HG03066 (cell line): ENCODE data around the gene PACRG.

Experiments used
- ATAC-seq: cut with Tn5 transposase; IDR thresholded peaks from one replicate; pipeline ENCODE4 v1.9.1; 2021; ENCODE audit warnings: low read depth; ENCODE audit not compliant: unreplicated experiment

The PACRG gene

GRCh38 chr6:163123098-163123497, 395.3 kb downstream of the PACRG start:
- ATAC-seq: no peak

GRCh38 chr6:163126741-163127140, 399.0 kb downstream of the PACRG start:
- ATAC-seq: no peak

DNA sequence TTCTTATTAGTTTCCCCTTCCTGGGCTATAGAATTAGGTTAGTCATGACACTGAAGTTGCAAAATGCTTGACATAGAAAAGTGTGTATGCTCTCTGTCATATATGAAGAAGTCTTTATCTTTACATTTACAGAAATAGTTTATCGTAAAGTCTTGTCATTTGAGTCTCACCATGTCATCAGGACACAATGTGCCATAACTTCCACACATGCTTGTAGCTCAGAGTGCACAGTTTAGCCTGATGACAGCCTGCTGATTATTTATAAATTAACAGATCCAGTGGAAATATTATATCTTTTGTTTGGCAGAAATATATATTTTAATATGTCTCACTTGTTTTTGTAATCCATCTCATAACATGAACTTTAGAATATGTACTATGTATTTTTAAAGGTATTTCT, 399.8 kb downstream of the PACRG start:
- no peak for ATAC-seq

GRCh38 chr6:163128324-163128723, 400.6 kb downstream of the PACRG start:
- no peak for ATAC-seq

- ATAC-seq: no peak
Measured at GRCh38 chr6:163132050-163132750, 404.4 kb downstream of the PACRG start.

GRCh38 chr6:163133017-163133416, 405.2 kb downstream of the PACRG start:
- no peak for ATAC-seq

GRCh38 chr6:163133691-163134090, 405.9 kb downstream of the PACRG start:
- no peak for ATAC-seq

GRCh38 chr6:163136681-163137397, 409.1 kb downstream of the PACRG start:
- ATAC-seq: no peak

- ATAC-seq: no peak
Measured at GRCh38 chr6:163137398-163137881, 409.7 kb downstream of the PACRG start.

- no peak for ATAC-seq
Measured at GRCh38 chr6:163146036-163146435, 418.3 kb downstream of the PACRG start.

- no peak for ATAC-seq
Measured at GRCh38 chr6:163147994-163148393, 420.2 kb downstream of the PACRG start.

GRCh38 chr6:163148451-163149278, 420.9 kb downstream of the PACRG start:
- no peak for ATAC-seq

- ATAC-seq: no peak
Measured at GRCh38 chr6:163149279-163149848, 421.6 kb downstream of the PACRG start.

GRCh38 chr6:163151212-163151611, 423.4 kb downstream of the PACRG start:
- no peak for ATAC-seq

DNA sequence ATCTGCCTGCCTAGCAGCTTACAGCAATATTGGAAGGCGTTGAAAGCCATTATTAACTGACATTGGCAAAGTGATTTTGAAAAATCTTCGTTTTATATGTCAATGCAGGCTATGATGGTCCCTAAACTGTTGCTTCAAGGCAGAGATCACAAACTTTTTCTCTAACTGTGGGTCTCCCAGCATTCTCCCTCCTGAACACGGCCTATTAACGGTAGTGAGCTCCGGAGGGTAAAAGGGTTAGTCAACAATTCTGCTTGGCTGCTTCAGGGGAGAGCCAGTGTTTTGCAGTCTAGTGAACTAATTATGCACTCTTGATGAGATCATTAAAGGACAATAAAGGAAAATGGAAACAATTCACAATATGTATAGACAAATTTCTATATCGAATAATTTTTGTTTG, 424.9 kb downstream of the PACRG start:
- no peak for ATAC-seq

- ATAC-seq: no peak
Measured at GRCh38 chr6:163159110-163159509, 431.3 kb downstream of the PACRG start.

DNA sequence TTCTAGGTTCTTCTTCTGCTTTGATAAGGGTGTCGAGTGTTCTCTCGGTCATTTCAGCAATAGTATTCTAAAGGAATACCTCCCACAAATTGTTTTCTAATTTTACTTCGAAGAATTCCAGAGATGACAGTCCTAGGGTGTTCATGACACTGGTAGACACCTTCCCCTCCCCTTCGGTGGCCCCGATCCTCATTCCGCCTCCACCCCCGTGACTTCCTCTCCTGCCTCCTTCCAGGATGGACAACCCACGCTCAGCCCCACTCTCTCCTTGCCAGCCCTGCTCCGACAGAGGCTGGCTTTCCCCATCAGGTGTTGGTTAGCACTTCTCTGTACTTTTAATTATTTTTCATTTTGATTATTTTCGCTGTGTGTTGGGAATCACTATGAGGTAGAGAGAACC, 431.9 kb downstream of the PACRG start:
- no peak for ATAC-seq

DNA sequence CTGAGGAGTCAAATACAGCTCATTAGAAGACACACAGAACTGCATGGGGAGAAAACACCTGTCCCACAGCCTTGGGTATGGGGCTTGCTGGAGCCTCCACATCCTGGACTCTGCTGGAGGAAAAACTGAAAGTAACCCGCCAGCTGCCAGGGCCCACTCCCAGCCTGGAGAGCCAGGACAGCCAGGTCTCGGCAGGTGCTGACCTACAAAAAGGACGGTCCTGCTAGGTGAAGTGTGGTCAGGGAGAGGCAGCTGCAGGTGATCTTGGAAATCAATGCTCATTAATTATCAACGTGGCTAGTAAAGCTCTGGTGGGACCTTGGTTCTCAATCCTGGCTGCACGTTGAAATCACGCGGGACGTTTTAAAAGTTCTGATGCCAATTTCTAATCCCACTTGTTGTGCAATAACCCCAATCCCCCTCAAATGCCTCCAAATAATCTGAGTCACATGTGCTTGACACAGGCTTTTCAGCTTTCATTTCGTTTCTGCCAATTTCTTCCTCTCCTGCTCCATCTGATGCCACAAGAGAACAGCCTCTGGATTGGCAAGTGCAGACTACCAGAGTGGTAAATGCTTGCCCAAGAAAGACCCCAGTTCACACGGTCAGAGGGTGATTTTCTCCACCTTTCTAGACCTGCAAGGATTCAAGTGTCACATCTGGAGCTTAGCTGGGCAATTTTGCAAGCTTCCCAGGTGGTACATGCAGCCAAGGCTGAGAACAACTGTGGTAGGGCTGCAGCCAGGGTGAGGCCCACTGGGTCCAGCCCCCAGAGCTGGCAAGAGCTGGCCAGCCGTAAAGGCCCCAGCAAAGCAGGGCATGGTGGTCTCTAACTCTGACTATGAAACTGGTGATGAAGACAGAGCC, 434.5 kb downstream of the PACRG start:
- ATAC-seq: no peak

- no peak for ATAC-seq
Measured at GRCh38 chr6:163162874-163163213, 435.1 kb downstream of the PACRG start.
